Mucosa of descending colon (tissue), 3 donors: ENCODE data around the gene RPS6KA4. TPM values are rescaled to one million over a fixed set of nuclear protein-coding genes. Genes with fewer than 3 reads are reported as not detected.

Experiments used
- ATAC-seq: fragments of 200-7000 bp; cut with Tn5 transposase; one replicate; pipeline ENCODE4 v1.9.1; 2020; ENCODE audit warnings: mild to moderate bottlenecking, moderate library complexity
- DNase-seq, 3 donors: peaks; one replicate each; pipeline ENCODE4 v3.0.0-alpha.2; 2020
- H3K36me3 ChIP-seq: fragments of 200-600 bp; one replicate; pipeline ENCODE4 v1.8.0; 2021; ENCODE audit warnings: low read depth, mild to moderate bottlenecking
- H3K4me1 ChIP-seq: fragments of 200-600 bp; one replicate; pipeline ENCODE4 v1.8.0; 2021; ENCODE audit warnings: low read depth, mild to moderate bottlenecking
- H3K4me3 ChIP-seq: fragments of 200-600 bp; one replicate; pipeline ENCODE4 v1.8.0; 2021; ENCODE audit warnings: mild to moderate bottlenecking
- H3K9me3 ChIP-seq: fragments of 200-600 bp; one replicate; pipeline ENCODE4 v1.8.0; 2021; ENCODE audit warnings: mild to moderate bottlenecking
- CTCF ChIP-seq: fragments of 200-600 bp; IDR thresholded peaks from one replicate; pipeline ENCODE4 v1.8.0; 2022; ENCODE audit warnings: antibody characterized with exemption, mild to moderate bottlenecking
- intact Hi-C, 2 donors: fragments of 100-400 bp; cut with DNase I in 1 of 2; cut with micrococcal nuclease in 1 of 2; formaldehyde crosslinking; loops; one replicate each; pipeline versions ENCODE4 v1.11.0 to v1.11.1; 2022; cut with DNase I, micrococcal nuclease
- microRNA-seq: library from miRNA; unstranded; fragments of <30 nt; microRNA quantifications from one replicate; pipeline ENCODE4, GENCODE V29; 2019
- total RNA-seq, 3 donors: library from RNA; stranded (reverse); fragmentation: NEBNext Ultra II Directional in 2 of 3; extraction: Animal tissue kit (Norgen Biotek cat#: 25700) in 2 of 3; gene quantifications; one replicate each; pipeline versions ENCODE4 v1.2.1 to v1.2.4, GENCODE V29; 2021 to 2023
- donor health status: DM: no; HTN: no; CAD: no; lungs with moderate emphysema.
- donor health status: DM: no; HTN: no; CAD: no.
- donor health status: DM: no; HTN: yes; CAD: no.

The RPS6KA4 gene
- total RNA-seq, 3 donors from 2014 or later, result 33.6 to 39.8 (median 36.5) TPM

GRCh38 chr11:64419818-64420485 is 61.0 kb downstream of the RPS6KA4 start:
- intact Hi-C loops, result no loop called here
- Histone ChIP-seq H3K36me3 (no peaks in the 10 kb centered on the region), H3K9me3 (no peaks in the 10 kb centered on the region), H3K4me1 (no peaks in the 10 kb centered on the region), H3K4me3 (no peak overlapping the region)
- TF ChIP-seq CTCF, result no peak
- DNase-seq, result no peak
- ATAC-seq, result no peak

Small RNA genes lying within 50 kb of the gene (microRNA-seq; reads per million reads assigned to microRNA genes)
- gene MIR1237, result 4.7 reads per million, percentile 21 among the genes with 10 or more reads in this experiment
- gene MIR7155, result 0.93 reads per million

Other genes starting within 250 kb of the RPS6KA4 start
- gene MACROD1, start 193.0 kb upstream of the RPS6KA4 start, total RNA-seq, result 10 to 100 TPM; 26.7 to 38.7 (median 38.1) TPM
- gene STIP1, start 173.0 kb upstream of the RPS6KA4 start, total RNA-seq, result 100 to 1,000 TPM in 1 of 3 donors, 10 to 100 TPM in 2; 49.4 to 118 (median 80.3) TPM
- 10 to 100 TPM; 19.7 to 32.7 (median 26.4) TPM for gene FERMT3, start 152.4 kb upstream of the RPS6KA4 start, total RNA-seq
- 10 to 100 TPM; 50.6 to 55.1 (median 53.1) TPM for gene TRPT1, start 133.0 kb upstream of the RPS6KA4 start, total RNA-seq
- 100 to 1,000 TPM in 2 of 3 donors, 10 to 100 TPM in 1; 81.6 to 137 (median 119) TPM for gene NUDT22, start 132.9 kb upstream of the RPS6KA4 start, total RNA-seq
- 10 to 100 TPM; 43.6 to 57.6 (median 50.7) TPM for gene DNAJC4, start 128.6 kb upstream of the RPS6KA4 start, total RNA-seq
- gene VEGFB, start 124.6 kb upstream of the RPS6KA4 start, total RNA-seq, result 100 to 1,000 TPM in 1 of 3 donors, 10 to 100 TPM in 2; 45.3 to 156 (median 45.6) TPM
- 10 to 100 TPM; 67.5 to 91.0 (median 75.8) TPM for gene FKBP2, start 118.1 kb upstream of the RPS6KA4 start, total RNA-seq
- 100 to 1,000 TPM in 1 of 3 donors, 10 to 100 TPM in 2; 73.6 to 142 (median 87.5) TPM for gene PPP1R14B, start 112.2 kb upstream of the RPS6KA4 start, total RNA-seq
- 10 to 100 TPM; 51.1 to 72.1 (median 65.1) TPM for gene PLCB3, start 107.6 kb upstream of the RPS6KA4 start, total RNA-seq
- gene BAD, start 74.5 kb upstream of the RPS6KA4 start, total RNA-seq, result 10 to 100 TPM; 56.8 to 90.9 (median 75.4) TPM
- 10 to 100 TPM; 31.2 to 46.7 (median 40.6) TPM for gene GPR137, start 73.3 kb upstream of the RPS6KA4 start, total RNA-seq
- gene KCNK4, start 67.9 kb upstream of the RPS6KA4 start, total RNA-seq, result not detected
- not detected for gene CATSPERZ, start 58.8 kb upstream of the RPS6KA4 start, total RNA-seq
- 100 to 1,000 TPM; 126 to 204 (median 183) TPM for gene ESRRA, start 53.6 kb upstream of the RPS6KA4 start, total RNA-seq
- 100 to 1,000 TPM in 1 of 3 donors, 10 to 100 TPM in 2; 48.5 to 122 (median 63.5) TPM for gene TRMT112, start 41.6 kb upstream of the RPS6KA4 start, total RNA-seq
- gene PRDX5, start 41.0 kb upstream of the RPS6KA4 start, total RNA-seq, result 100 to 1,000 TPM; 159 to 512 (median 353) TPM
- 10 to 100 TPM; 13.4 to 32.5 (median 28.8) TPM for gene CCDC88B, start 19.0 kb upstream of the RPS6KA4 start, total RNA-seq
- gene SLC22A11, start 196.8 kb downstream of the RPS6KA4 start, total RNA-seq, result under 1 TPM in 1 of 3 donors, not detected in 2; 0.20 TPM
- not detected for gene SLC22A12, start 232.1 kb downstream of the RPS6KA4 start, total RNA-seq